Spinal cord (tissue), 10 donors: ENCODE data around the gene RBM18. TPM values are rescaled to one million over a fixed set of nuclear protein-coding genes. Genes with fewer than 3 reads are reported as not detected.
A peak's percentile ranks its signal among the peaks of the same experiment; 100 is the strongest.

Source experiments
- DNase-seq, 6 donors: peaks; one replicate each; pipeline versions ENCODE4 v3.0.0 to v3.0.0-alpha.2; 2013 to 2015; ENCODE audit warnings: low spot score in 6 of 6, low read depth in 4 of 6
- H3K27ac ChIP-seq: one replicate; pipeline ENCODE4 v1.5.1; 2013; ENCODE audit warnings: low read depth, low read length, control low read depth
- H3K27me3 ChIP-seq: one replicate; pipeline ENCODE4 v1.6.1; 2013; ENCODE audit warnings: low read length; ENCODE audit not compliant: control insufficient read depth, insufficient read depth
- H3K36me3 ChIP-seq: one replicate; pipeline ENCODE4 v1.6.1; 2013; ENCODE audit warnings: low read length; ENCODE audit not compliant: control insufficient read depth, insufficient read depth
- H3K4me1 ChIP-seq: one replicate; pipeline ENCODE4 v1.6.1; 2013; ENCODE audit warnings: low read length; ENCODE audit not compliant: control insufficient read depth, insufficient read depth
- H3K4me3 ChIP-seq: one replicate; pipeline ENCODE4 v1.5.1; 2013; ENCODE audit warnings: low read depth, low read length, control low read depth
- H3K9me3 ChIP-seq: one replicate; pipeline ENCODE4 v1.6.1; 2013; ENCODE audit warnings: low read length; ENCODE audit not compliant: control insufficient read depth, insufficient read depth
- WGBS: methylation state at CpG from one replicate; pipeline ENCODE4 v1.1.5; 2013; ENCODE audit warnings: missing lambda C conversion rate; ENCODE audit not compliant: insufficient coverage; 5-methylcytosine and 5-hydroxymethylcytosine counted together
- polyA plus RNA-seq, 2 donors: library from polyadenylated mRNA; unstranded; fragments of 120-200 nt; gene quantifications; one replicate each; pipeline ENCODE4 v1.2.1, GENCODE V29; 2013; ENCODE audit not compliant: insufficient read length in 2 of 2
- total RNA-seq, 2 donors: library from RNA; depleted of rRNA in 1 of 2; stranded (reverse); fragments of 120-200 nt in 1 of 2; fragments of >200 nt in 1 of 2; gene quantifications; one replicate each; pipeline versions ENCODE4 v1.2.3 to v1.2.4, GENCODE V29; 2013 to 2014
- donor health status: healthy.

Gene RBM18
- total and polyA plus RNA-seq, 4 donors: 14.4 to 32.7 (median 25.4) TPM

GRCh38 chr9:122287214-122287720 lies 22.6 kb upstream of the RBM18 start:
- no peak overlapping the region for H3K4me3 ChIP-seq
- no peak overlapping the region for H3K27ac ChIP-seq
- H3K27me3 ChIP-seq: no peaks in the 10 kb centered on the region
- H3K4me1 ChIP-seq: no peaks in the 10 kb centered on the region
- peak in 1 of 6 donors; percentile 89 for DNase-seq
- no CpG with 5 or more reads among the region's 1 CpG for WGBS
- H3K36me3 ChIP-seq: peaks cover 12% of the 10 kb centered on the region
- H3K9me3 ChIP-seq: no peaks in the 10 kb centered on the region

GRCh38 chr9:122286764-122287163 lies 22.1 kb upstream of the RBM18 start:
- WGBS: no CpG with 5 or more reads among the region's 1 CpG
- H3K36me3 ChIP-seq: peaks cover 9% of the 10 kb centered on the region
- no peak overlapping the region for H3K27ac ChIP-seq
- no peak overlapping the region for H3K4me3 ChIP-seq
- no peaks in the 10 kb centered on the region for H3K27me3 ChIP-seq
- no peaks in the 10 kb centered on the region for H3K9me3 ChIP-seq
- DNase-seq: no peak
- H3K4me1 ChIP-seq: no peaks in the 10 kb centered on the region

GRCh38 chr9:122281368-122281767 lies 16.7 kb upstream of the RBM18 start:
- H3K9me3 ChIP-seq: peaks cover 1% of the 10 kb centered on the region
- H3K36me3 ChIP-seq: peaks cover 8% of the 10 kb centered on the region
- WGBS: 100% methylated on average over 1 of the region's 5 CpGs

GRCh38 chr9:122277285-122277897 lies 12.8 kb upstream of the RBM18 start:
- no peak overlapping the region for H3K4me3 ChIP-seq
- H3K4me1 ChIP-seq: no peaks in the 10 kb centered on the region
- peaks cover 4% of the 10 kb centered on the region for H3K36me3 ChIP-seq
- WGBS: 96% methylated on average over 6 of the region's 10 CpGs
- H3K27me3 ChIP-seq: no peaks in the 10 kb centered on the region
- H3K27ac ChIP-seq: no peak overlapping the region
- H3K9me3 ChIP-seq: peaks cover 4% of the 10 kb centered on the region
- no peak for DNase-seq

More at GRCh38 chr9:122281368-122281767, 16.7 kb upstream of the RBM18 start:
- Histone ChIP-seq H3K27ac (no peak overlapping the region), H3K27me3 (no peaks in the 10 kb centered on the region), H3K4me3 (no peak overlapping the region), H3K4me1 (no peaks in the 10 kb centered on the region)
- no peak for DNase-seq

GRCh38 chr9:122276096-122276495 lies 11.5 kb upstream of the RBM18 start:
- Histone ChIP-seq H3K9me3 (peaks cover 4% of the 10 kb centered on the region), H3K36me3 (peaks cover 6% of the 10 kb centered on the region), H3K4me1 (no peaks in the 10 kb centered on the region), H3K4me3 (no peak overlapping the region), H3K27me3 (no peaks in the 10 kb centered on the region), H3K27ac (no peak overlapping the region)
- 100% methylated on average over 1 of the region's 7 CpGs for WGBS
- DNase-seq: no peak

GRCh38 chr9:122274055-122274454 lies 9.4 kb upstream of the RBM18 start:
- H3K4me1 ChIP-seq: no peaks in the 10 kb centered on the region
- no peak overlapping the region for H3K27ac ChIP-seq
- peaks cover 6% of the 10 kb centered on the region for H3K36me3 ChIP-seq
- H3K4me3 ChIP-seq: no peak overlapping the region
- DNase-seq: no peak
- whole genome bisulfite sequencing: 96% methylated on average over 2 of the region's 2 CpGs
- H3K27me3 ChIP-seq: no peaks in the 10 kb centered on the region
- peaks cover 4% of the 10 kb centered on the region for H3K9me3 ChIP-seq

GRCh38 chr9:122268041-122268814 lies 3.6 kb upstream of the RBM18 start:
- H3K4me1 ChIP-seq: no peaks in the 10 kb centered on the region
- no peak for DNase-seq

GRCh38 chr9:122265149-122265915 lies 692 bp upstream of the RBM18 start:
- Histone ChIP-seq H3K27me3 (no peaks in the 10 kb centered on the region), H3K4me1 (peaks cover 7% of the 10 kb centered on the region), H3K27ac (peak overlapping the region; percentile 86), H3K4me3 (peak overlapping the region; percentile 81), H3K9me3 (no peaks in the 10 kb centered on the region), H3K36me3 (peaks cover 5% of the 10 kb centered on the region)
- DNase-seq: no peak
- 13% methylated on average over 7 of the region's 17 CpGs for WGBS

More at GRCh38 chr9:122268041-122268814, 3.6 kb upstream of the RBM18 start:
- no peaks in the 10 kb centered on the region for H3K9me3 ChIP-seq
- no peak overlapping the region for H3K27ac ChIP-seq
- no peaks in the 10 kb centered on the region for H3K27me3 ChIP-seq
- H3K4me3 ChIP-seq: no peak overlapping the region
- H3K36me3 ChIP-seq: peaks cover 6% of the 10 kb centered on the region
- WGBS: no CpG with 5 or more reads among the region's 6 CpGs

GRCh38 chr9:122263699-122264349 lies 816 bp downstream of the RBM18 start:
- H3K9me3 ChIP-seq: no peaks in the 10 kb centered on the region
- peak overlapping the region; percentile 86 for H3K27ac ChIP-seq
- peaks cover 7% of the 10 kb centered on the region for H3K4me1 ChIP-seq
- peak overlapping the region; percentile 81 for H3K4me3 ChIP-seq
- H3K36me3 ChIP-seq: peaks cover 13% of the 10 kb centered on the region
- 33% methylated on average over 6 of the region's 13 CpGs for WGBS
- DNase-seq: peak in 1 of 6 donors; percentile 18
- no peaks in the 10 kb centered on the region for H3K27me3 ChIP-seq
